BLaER1 treated with 17β-estradiol and CSF1 and Interleukin-3, amounts not matched to agents 10 nM and 100 nM (cell line): ENCODE results near the gene INAFM2.

ENCODE experiments used
- H3K27ac ChIP-seq, 11 experiments: shearing (Covaris generic); formaldehyde crosslinking; 2 replicates each; pipeline ENCODE4 v1.8.1; 2022
- H3K27me3 ChIP-seq, 11 experiments: shearing (Covaris generic); formaldehyde crosslinking; 2 replicates each; pipeline ENCODE4 v1.8.1; 2022
- H3K36me3 ChIP-seq, 11 experiments: shearing (Covaris generic); formaldehyde crosslinking; 2 replicates each; pipeline ENCODE4 v1.8.1; 2022
- H3K4me1 ChIP-seq, 10 experiments: shearing (Covaris generic); formaldehyde crosslinking; 2 replicates each; pipeline ENCODE4 v1.8.1; 2022
- H3K4me2 ChIP-seq, 11 experiments: shearing (Covaris generic); formaldehyde crosslinking; 2 replicates each; pipeline ENCODE4 v1.8.1; 2022
- H3K4me3 ChIP-seq, 10 experiments: shearing (Covaris generic); formaldehyde crosslinking; 2 replicates each; pipeline ENCODE4 v1.8.1; 2022
- H3K9ac ChIP-seq, 11 experiments: shearing (Covaris generic); formaldehyde crosslinking; 2 replicates each; pipeline ENCODE4 v1.8.1; 2022
- H3K9me3 ChIP-seq, 11 experiments: shearing (Covaris generic); formaldehyde crosslinking; replicated peaks in 1 of 11; 2 replicates each; pipeline ENCODE4 v1.8.1; 2022
- H4K20me1 ChIP-seq, 11 experiments: shearing (Covaris generic); formaldehyde crosslinking; 2 replicates each; pipeline ENCODE4 v1.8.1; 2022
- Cebpa-rat ChIP-seq, 11 experiments: shearing (Covaris generic); IDR thresholded peaks; 2 replicates each; pipeline ENCODE4 v1.8.1; 2022

INAFM2 gene

GRCh38 chr15:40290545-40290917, 33.0 kb upstream of the INAFM2 start:
- H3K4me3 ChIP-seq, result no peak overlapping the region
- H3K27ac ChIP-seq, result no peak overlapping the region
- H3K27me3 ChIP-seq, result peaks cover 0 to 10% (median 0%) of the 10 kb centered on the region in 11 experiments; a peak in 6 of 22 replicates
- no peak overlapping the region for H3K9ac ChIP-seq
- peaks cover 0 to 96% (median 7%) of the 10 kb centered on the region in 11 experiments; a peak in 10 of 22 replicates for H4K20me1 ChIP-seq
- no peaks in the 10 kb centered on the region for H3K9me3 ChIP-seq
- H3K36me3 ChIP-seq, result peaks cover 0 to 94% (median 30%) of the 10 kb centered on the region in 11 experiments; a peak in 14 of 22 replicates
- H3K4me1 ChIP-seq, result peaks cover 17 to 74% (median 38%) of the 10 kb centered on the region in 10 experiments
- peak overlapping the region in 2 of 11 experiments; percentile 5 to 15; a peak in 2 of 22 replicates for H3K4me2 ChIP-seq
- TF ChIP-seq Cebpa-rat (IDR thresholded peaks at IDR 0.05), result no peak

GRCh38 chr15:40290918-40291574, 32.4 kb upstream of the INAFM2 start:
- Histone ChIP-seq H3K4me3 (no peak overlapping the region), H3K27me3 (peaks cover 0 to 5% (median 0%) of the 10 kb centered on the region in 11 experiments; a peak in 1 of 22 replicates), H4K20me1 (peaks cover 0 to 96% (median 2%) of the 10 kb centered on the region in 11 experiments; a peak in 10 of 22 replicates), H3K9ac (no peak overlapping the region), H3K9me3 (no peaks in the 10 kb centered on the region), H3K4me1 (peaks cover 17 to 74% (median 40%) of the 10 kb centered on the region in 10 experiments), H3K36me3 (peaks cover 0 to 98% (median 33%) of the 10 kb centered on the region in 11 experiments; a peak in 14 of 22 replicates), H3K4me2 (no peak overlapping the region), H3K27ac (no peak overlapping the region)
- no peak for TF ChIP-seq Cebpa-rat (IDR thresholded peaks at IDR 0.05)

GRCh38 chr15:40292246-40292645, 31.2 kb upstream of the INAFM2 start:
- Histone ChIP-seq H3K36me3 (peaks cover 0 to 98% (median 35%) of the 10 kb centered on the region in 11 experiments; a peak in 15 of 22 replicates), H3K4me1 (peaks cover 17 to 74% (median 42%) of the 10 kb centered on the region in 10 experiments), H3K27me3 (no peaks in the 10 kb centered on the region), H3K9ac (no peak overlapping the region), H3K9me3 (no peaks in the 10 kb centered on the region), H3K4me3 (no peak overlapping the region), H4K20me1 (peaks cover 0 to 96% (median 0%) of the 10 kb centered on the region in 11 experiments; a peak in 9 of 22 replicates), H3K4me2 (no peak overlapping the region), H3K27ac (no peak overlapping the region)
- TF ChIP-seq Cebpa-rat (IDR thresholded peaks at IDR 0.05), result no peak

- peaks cover under 1 to 98% (median 41%) of the 10 kb centered on the region in 11 experiments; a peak in 17 of 22 replicates for H3K36me3 ChIP-seq
- no peak overlapping the region for H3K4me3 ChIP-seq
- H3K9me3 ChIP-seq, result no peaks in the 10 kb centered on the region
- H4K20me1 ChIP-seq, result peaks cover 0 to 96% (median 0%) of the 10 kb centered on the region in 11 experiments; a peak in 9 of 22 replicates
- no peak overlapping the region for H3K27ac ChIP-seq
- no peaks in the 10 kb centered on the region for H3K27me3 ChIP-seq
- H3K9ac ChIP-seq, result no peak overlapping the region; a peak in 1 of 22 replicates
- TF ChIP-seq Cebpa-rat (IDR thresholded peaks at IDR 0.05), result no peak
- peak overlapping the region in 10 of 11 experiments; percentile 46 to 77 (median 52); a peak in 14 of 22 replicates for H3K4me2 ChIP-seq
- peaks cover 17 to 74% (median 42%) of the 10 kb centered on the region in 10 experiments for H3K4me1 ChIP-seq
These were observed 30.5 kb upstream of the INAFM2 start for GRCh38 chr15:40293006-40293405.

- H3K27me3 ChIP-seq, result no peaks in the 10 kb centered on the region
- TF ChIP-seq Cebpa-rat (IDR thresholded peaks at IDR 0.05), result no peak
These were observed 29.3 kb upstream of the INAFM2 start for GRCh38 chr15:40293905-40294895.

GRCh38 chr15:40295297-40295696, 28.2 kb upstream of the INAFM2 start:
- H3K27ac ChIP-seq, result no peak overlapping the region
- H3K9me3 ChIP-seq, result peaks cover 0 to 12% (median 8%) of the 10 kb centered on the region in 11 experiments; a peak in 16 of 22 replicates
- no peaks in the 10 kb centered on the region for H3K27me3 ChIP-seq
- peaks cover 17 to 53% (median 37%) of the 10 kb centered on the region in 10 experiments for H3K4me1 ChIP-seq
- peaks cover 20 to 98% (median 50%) of the 10 kb centered on the region in 11 experiments for H3K36me3 ChIP-seq
- H4K20me1 ChIP-seq, result peaks cover 0 to 93% (median 0%) of the 10 kb centered on the region in 11 experiments; a peak in 9 of 22 replicates
- 0 out of 22 replicates have a peak overlapping the region, but pooled peaks of 1 of the 11 experiments have one; percentile 9 for H3K9ac ChIP-seq
- H3K4me3 ChIP-seq, result no peak overlapping the region
- H3K4me2 ChIP-seq, result peak overlapping the region in 5 of 11 experiments; percentile 18 to 77 (median 46); a peak in 6 of 22 replicates
- no peak for TF ChIP-seq Cebpa-rat (IDR thresholded peaks at IDR 0.05)

More at GRCh38 chr15:40293905-40294895, 29.3 kb upstream of the INAFM2 start:
- H3K36me3 ChIP-seq, result peaks cover 12 to 98% (median 41%) of the 10 kb centered on the region in 11 experiments; a peak in 20 of 22 replicates
- H3K4me3 ChIP-seq, result no peak overlapping the region
- H3K9ac ChIP-seq, result 0 out of 22 replicates have a peak overlapping the region, but pooled peaks of 1 of the 11 experiments have one; percentile 9
- peaks cover 0 to 96% (median 0%) of the 10 kb centered on the region in 11 experiments; a peak in 9 of 22 replicates for H4K20me1 ChIP-seq
- H3K4me1 ChIP-seq, result peaks cover 17 to 63% (median 40%) of the 10 kb centered on the region in 10 experiments
- H3K4me2 ChIP-seq, result peak overlapping the region; percentile 38 to 77 (median 51)
- 0 out of 22 replicates have a peak, but pooled peaks cover 0 to under 1% (median 0%) of the 10 kb centered on the region in 11 experiments for H3K9me3 ChIP-seq
- H3K27ac ChIP-seq, result no peak overlapping the region

- TF ChIP-seq Cebpa-rat (IDR thresholded peaks at IDR 0.05), result no peak
- no peaks in the 10 kb centered on the region for H3K27me3 ChIP-seq
- H3K27ac ChIP-seq, result no peak overlapping the region
These were observed 27.5 kb upstream of the INAFM2 start for GRCh38 chr15:40295877-40296560.

More at GRCh38 chr15:40295877-40296560, 27.5 kb upstream of the INAFM2 start:
- Histone ChIP-seq H4K20me1 (peaks cover 0 to 96% (median 0%) of the 10 kb centered on the region in 11 experiments; a peak in 9 of 22 replicates), H3K4me1 (peaks cover 19 to 59% (median 38%) of the 10 kb centered on the region in 10 experiments), H3K9ac (peak overlapping the region in 1 of 11 experiments; percentile 30; a peak in 1 of 22 replicates), H3K4me2 (peak overlapping the region in 7 of 11 experiments; percentile 5 to 48 (median 18); a peak in 8 of 22 replicates), H3K9me3 (peaks cover 0 to 19% (median 15%) of the 10 kb centered on the region in 11 experiments; a peak in 18 of 22 replicates), H3K4me3 (no peak overlapping the region), H3K36me3 (peaks cover 28 to 100% (median 57%) of the 10 kb centered on the region in 11 experiments)
